ENCODE results near the gene VGLL4.

VGLL4 gene

DNA sequence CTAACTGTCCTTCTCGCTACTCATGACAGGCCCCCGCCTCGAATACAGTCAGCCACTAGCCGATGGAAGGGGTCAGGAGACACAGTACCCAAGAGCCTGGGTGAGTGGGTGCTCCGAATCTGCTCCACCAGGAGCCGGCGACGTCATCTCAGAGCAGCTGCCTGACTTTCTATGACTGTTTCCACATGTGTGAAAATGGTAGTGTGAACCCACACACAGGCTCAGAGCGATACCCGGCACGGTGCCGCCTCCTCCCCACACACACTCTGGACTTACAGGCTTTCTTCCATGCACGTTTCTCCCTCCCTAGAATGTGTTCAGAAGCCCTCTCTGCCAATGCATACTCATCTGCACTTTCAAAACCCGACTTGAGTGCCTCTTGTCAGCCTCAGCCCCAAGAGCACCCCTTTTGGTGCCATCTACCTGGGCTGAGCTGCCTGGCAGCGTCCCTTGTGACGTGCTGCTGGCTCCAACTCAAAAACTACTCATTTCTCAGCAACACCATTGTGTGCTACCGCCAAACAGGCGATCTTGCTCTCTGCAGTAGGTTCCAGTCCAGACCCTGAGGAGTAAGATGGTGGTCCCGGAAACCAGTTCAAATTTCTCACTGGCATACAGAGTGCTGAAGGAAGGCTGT lies 29.7 kb downstream of the VGLL4 start:
- TF ChIP-seq, protein P1, sequence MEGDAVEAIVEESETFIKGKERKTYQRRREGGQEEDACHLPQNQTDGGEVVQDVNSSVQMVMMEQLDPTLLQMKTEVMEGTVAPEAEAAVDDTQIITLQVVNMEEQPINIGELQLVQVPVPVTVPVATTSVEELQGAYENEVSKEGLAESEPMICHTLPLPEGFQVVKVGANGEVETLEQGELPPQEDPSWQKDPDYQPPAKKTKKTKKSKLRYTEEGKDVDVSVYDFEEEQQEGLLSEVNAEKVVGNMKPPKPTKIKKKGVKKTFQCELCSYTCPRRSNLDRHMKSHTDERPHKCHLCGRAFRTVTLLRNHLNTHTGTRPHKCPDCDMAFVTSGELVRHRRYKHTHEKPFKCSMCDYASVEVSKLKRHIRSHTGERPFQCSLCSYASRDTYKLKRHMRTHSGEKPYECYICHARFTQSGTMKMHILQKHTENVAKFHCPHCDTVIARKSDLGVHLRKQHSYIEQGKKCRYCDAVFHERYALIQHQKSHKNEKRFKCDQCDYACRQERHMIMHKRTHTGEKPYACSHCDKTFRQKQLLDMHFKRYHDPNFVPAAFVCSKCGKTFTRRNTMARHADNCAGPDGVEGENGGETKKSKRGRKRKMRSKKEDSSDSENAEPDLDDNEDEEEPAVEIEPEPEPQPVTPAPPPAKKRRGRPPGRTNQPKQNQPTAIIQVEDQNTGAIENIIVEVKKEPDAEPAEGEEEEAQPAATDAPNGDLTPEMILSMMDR (IDR thresholded peaks at IDR 0.05; ENCODE audit: borderline replicate concordance, extremely low read depth, low read length, poor library complexity, severe bottlenecking): no peak
- TF ChIP-seq EZH2 (IDR thresholded peaks at IDR 0.05; ENCODE audit: borderline replicate concordance, low read depth, low read length, severe bottlenecking): no peak
- ATAC-seq (ENCODE audit: insufficient read depth, low read depth) (no peak), DNase-seq (no peak)
- Histone ChIP-seq H2AFZ (ENCODE audit: low read depth, low read length) (no peak overlapping the region), H3K4me1 (ENCODE audit: insufficient read depth, low read length) (no peaks in the 10 kb centered on the region), H3K9me3 (ENCODE audit: insufficient read depth, low read length, severe bottlenecking) (no peaks in the 10 kb centered on the region), H3K36me3 (ENCODE audit: insufficient read depth, low read length) (peaks cover 17% of the 10 kb centered on the region), H3K79me2 (ENCODE audit: insufficient read depth, low read length) (peaks cover 100% of the 10 kb centered on the region), H3K9ac (ENCODE audit: low read depth, low read length) (no peak overlapping the region), H3K4me3 (ENCODE audit: low read depth in 1 of 2, low read length in 2 of 2) (no peak overlapping the region), H3K4me2 (ENCODE audit: insufficient read depth, low read length) (no peak overlapping the region), H4K20me1 (ENCODE audit: insufficient read depth, low read length) (peaks cover 93% of the 10 kb centered on the region), H3K27me3 (ENCODE audit: insufficient read depth, low read length, poor library complexity) (no peaks in the 10 kb centered on the region), H3K27ac (ENCODE audit: low read length) (no peak overlapping the region)

DNA sequence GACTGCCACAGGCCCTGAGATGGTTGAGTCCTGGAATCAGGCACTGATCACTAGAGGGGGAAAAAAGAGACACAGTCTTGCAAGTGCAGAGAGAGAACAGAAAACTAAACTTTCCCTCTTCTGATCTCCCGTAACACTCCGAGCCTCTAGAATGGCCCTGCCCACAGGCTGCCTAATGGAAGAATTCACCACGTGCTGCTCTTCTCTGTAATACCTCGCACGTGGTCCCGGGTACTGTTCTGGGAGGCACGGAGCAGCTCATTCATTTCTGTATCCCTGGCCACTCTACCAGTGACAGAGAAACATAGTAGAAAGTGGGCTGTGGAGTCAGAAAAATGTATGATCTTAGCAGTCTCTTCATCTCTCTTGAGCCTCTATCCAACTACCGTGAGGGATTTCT lies 30.4 kb downstream of the VGLL4 start:
- Histone ChIP-seq H3K4me3 (ENCODE audit: low read depth in 1 of 2, low read length in 2 of 2) (no peak overlapping the region), H3K27me3 (ENCODE audit: insufficient read depth, low read length, poor library complexity) (no peaks in the 10 kb centered on the region), H3K4me2 (ENCODE audit: insufficient read depth, low read length) (no peak overlapping the region), H4K20me1 (ENCODE audit: insufficient read depth, low read length) (peaks cover 94% of the 10 kb centered on the region), H3K79me2 (ENCODE audit: insufficient read depth, low read length) (peaks cover 100% of the 10 kb centered on the region), H3K36me3 (ENCODE audit: insufficient read depth, low read length) (peaks cover 17% of the 10 kb centered on the region), H3K9ac (ENCODE audit: low read depth, low read length) (no peak overlapping the region), H3K4me1 (ENCODE audit: insufficient read depth, low read length) (no peaks in the 10 kb centered on the region), H2AFZ (ENCODE audit: low read depth, low read length) (no peak overlapping the region), H3K9me3 (ENCODE audit: insufficient read depth, low read length, severe bottlenecking) (no peaks in the 10 kb centered on the region), H3K27ac (ENCODE audit: low read length) (no peak overlapping the region)
- TF ChIP-seq, protein P1 (IDR thresholded peaks at IDR 0.05; ENCODE audit: borderline replicate concordance, extremely low read depth, low read length, poor library complexity, severe bottlenecking): no peak
- TF ChIP-seq EZH2 (IDR thresholded peaks at IDR 0.05; ENCODE audit: borderline replicate concordance, low read depth, low read length, severe bottlenecking): no peak
- ATAC-seq (ENCODE audit: insufficient read depth, low read depth) (no peak), DNase-seq (no peak)

DNA sequence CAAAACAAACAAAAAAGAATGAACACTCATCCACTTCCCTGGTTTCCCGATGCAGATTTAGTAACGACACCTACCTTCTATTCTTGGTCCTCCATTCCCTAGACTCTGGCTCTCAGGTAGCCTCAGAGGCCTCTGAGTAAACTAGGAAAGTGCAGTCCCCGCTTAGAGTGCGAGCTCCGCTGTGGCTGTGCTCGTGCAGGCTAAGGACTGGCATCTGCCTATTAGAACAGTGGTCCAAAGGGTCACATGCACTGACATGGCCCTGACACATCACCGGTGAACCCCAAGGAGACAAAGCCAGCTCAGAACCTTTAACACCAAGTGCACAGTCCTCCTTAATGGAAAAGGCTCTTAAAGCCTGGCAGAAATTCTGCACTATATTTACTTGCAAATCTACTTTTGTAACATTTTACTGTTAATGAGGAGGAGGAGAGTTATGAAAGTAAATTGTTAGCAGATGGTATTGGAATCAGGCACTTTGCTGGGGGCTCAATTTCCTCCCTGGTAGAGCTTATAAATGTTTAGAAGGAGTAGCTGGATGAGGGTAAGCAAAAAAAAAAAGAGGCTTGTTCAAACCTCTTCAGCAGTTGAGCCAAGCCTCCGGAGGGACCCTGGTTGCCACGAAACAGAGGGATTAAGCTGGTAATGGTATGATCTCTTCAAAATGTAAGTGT lies 31.1 kb downstream of the VGLL4 start:
- Histone ChIP-seq H3K4me2 (ENCODE audit: insufficient read depth, low read length) (no peak overlapping the region), H3K27me3 (ENCODE audit: insufficient read depth, low read length, poor library complexity) (no peaks in the 10 kb centered on the region), H3K4me1 (ENCODE audit: insufficient read depth, low read length) (no peaks in the 10 kb centered on the region), H3K9ac (ENCODE audit: low read depth, low read length) (no peak overlapping the region), H3K27ac (ENCODE audit: low read length) (no peak overlapping the region), H3K4me3 (ENCODE audit: low read depth in 1 of 2, low read length in 2 of 2) (no peak overlapping the region), H4K20me1 (ENCODE audit: insufficient read depth, low read length) (peaks cover 94% of the 10 kb centered on the region), H3K36me3 (ENCODE audit: insufficient read depth, low read length) (peaks cover 17% of the 10 kb centered on the region), H2AFZ (ENCODE audit: low read depth, low read length) (no peak overlapping the region), H3K9me3 (ENCODE audit: insufficient read depth, low read length, severe bottlenecking) (no peaks in the 10 kb centered on the region), H3K79me2 (ENCODE audit: insufficient read depth, low read length) (peaks cover 100% of the 10 kb centered on the region)
- TF ChIP-seq EZH2 (IDR thresholded peaks at IDR 0.05; ENCODE audit: borderline replicate concordance, low read depth, low read length, severe bottlenecking): no peak
- TF ChIP-seq, protein P1 (IDR thresholded peaks at IDR 0.05; ENCODE audit: borderline replicate concordance, extremely low read depth, low read length, poor library complexity, severe bottlenecking): no peak
- ATAC-seq (ENCODE audit: insufficient read depth, low read depth) (no peak), DNase-seq (no peak)
